Vagina (tissue), 2 donors: Measurements from ENCODE around the gene IL25. TPM values are rescaled to one million over a fixed set of nuclear protein-coding genes. Genes with fewer than 3 reads are reported as not detected.

Experiments
- DNase-seq, 2 donors: peaks; one replicate each; pipeline ENCODE4 v3.0.0-alpha.2; 2017; ENCODE audit errors: extremely low spot score in 2 of 2
- H3K27ac ChIP-seq: fragments of 200-600 bp; sonication (generic); one replicate; pipeline ENCODE4 v1.5.1; 2019
- H3K27me3 ChIP-seq: fragments of 200-600 bp; sonication (generic); one replicate; pipeline ENCODE4 v1.5.1; 2019
- H3K36me3 ChIP-seq, 2 donors: fragments of 200-600 bp; sonication (generic); one replicate each; pipeline ENCODE4 v1.5.1; 2017 to 2019
- H3K4me1 ChIP-seq: fragments of 200-600 bp; sonication (generic); one replicate; pipeline ENCODE4 v1.5.1; 2019
- H3K4me3 ChIP-seq, 2 donors: fragments of 200-600 bp; sonication (generic); 1 replicate in 1 of 2; 2 replicates in 1 of 2; pipeline ENCODE4 v1.5.1; 2016 to 2019
- H3K9me3 ChIP-seq: fragments of 200-600 bp; sonication (generic); one replicate; pipeline ENCODE4 v1.5.1; 2019
- CTCF ChIP-seq, 3 experiments: fragments of 450-650 bp in 2 of 3; fragments of 200-600 bp in 1 of 3; sonication (generic) in 1 of 3; IDR thresholded peaks; one replicate each; pipeline ENCODE4 v1.5.1; 2017 to 2019; ENCODE audit warnings: antibody characterized with exemption in 3 of 3, mild to moderate bottlenecking in 2 of 3, moderate library complexity in 2 of 3
- POLR2A ChIP-seq, 2 donors: fragments of 450-650 bp; IDR thresholded peaks; one replicate each; pipeline ENCODE4 v1.6.1; 2017; ENCODE audit warnings: antibody characterized with exemption in 2 of 2, mild to moderate bottlenecking in 2 of 2, moderate library complexity in 2 of 2
- POLR2AphosphoS5 ChIP-seq, 2 donors: sonication (generic); formaldehyde crosslinking; IDR thresholded peaks; one replicate each; pipeline ENCODE4 v1.9.0; 2017; ENCODE audit warnings: antibody characterized with exemption in 2 of 2, mild to moderate bottlenecking in 2 of 2, low read depth in 1 of 2; ENCODE audit not compliant: insufficient read depth in 1 of 2
- intact Hi-C: fragments of 100-400 bp; cut with DNase I; formaldehyde crosslinking; loops from one replicate; pipeline ENCODE4 v1.15.1; 2023
- total RNA-seq: library from RNA; depleted of rRNA; stranded (reverse); fragments of >200 nt; gene quantifications from one replicate; pipeline ENCODE4 v1.2.3, GENCODE V29; 2016

The IL25 gene
- total RNA-seq, 1 donor from 2014 or later: not detected

DNA sequence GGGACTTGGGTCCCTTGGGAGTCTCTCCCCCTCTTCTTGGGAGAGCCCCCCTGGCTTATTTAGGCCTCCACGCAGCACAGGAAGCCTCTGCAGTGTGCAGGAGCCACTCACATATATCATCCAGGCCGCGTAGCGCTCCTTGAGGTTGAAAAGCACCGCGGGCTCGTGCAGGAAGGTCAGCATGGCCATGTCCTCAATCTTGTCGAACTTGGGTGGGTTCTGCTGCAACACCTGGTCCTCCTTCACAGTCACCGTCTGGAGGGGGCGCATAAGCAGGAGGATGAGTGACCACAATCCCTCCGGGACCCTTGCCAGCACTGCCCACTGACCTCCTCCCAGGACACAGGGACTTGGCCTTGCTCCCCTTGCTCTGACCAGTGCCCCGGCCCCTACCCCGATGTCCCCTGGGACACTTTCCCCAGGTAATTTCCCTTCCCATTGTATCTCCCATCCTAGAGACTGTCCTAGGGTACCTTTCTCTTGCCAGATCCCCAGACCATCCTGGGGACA is 33.0 kb downstream of the IL25 start:
- Histone ChIP-seq H3K4me3 (no peak overlapping the region), H3K4me1 (no peaks in the 10 kb centered on the region), H3K27me3 (no peaks in the 10 kb centered on the region), H3K36me3 (no peaks in the 10 kb centered on the region), H3K9me3 (no peaks in the 10 kb centered on the region), H3K27ac (no peak overlapping the region)
- no peak for TF ChIP-seq POLR2A (IDR thresholded peaks at IDR 0.05)
- no peak for TF ChIP-seq CTCF (IDR thresholded peaks at IDR 0.05)
- TF ChIP-seq POLR2AphosphoS5 (IDR thresholded peaks at IDR 0.05; ENCODE audit: insufficient read depth in 1 of 2, low read depth in 1 of 2): no peak
- intact Hi-C loops: loop anchor here (5.0 kb wide), 1 partner anchor 753 kb away; no protein-coding TSS in a partner anchor
- DNase-seq: no peak

- no peak for TF ChIP-seq POLR2AphosphoS5 (IDR thresholded peaks at IDR 0.05; ENCODE audit: insufficient read depth in 1 of 2, low read depth in 1 of 2)
- Histone ChIP-seq H3K27ac (no peak overlapping the region), H3K9me3 (no peaks in the 10 kb centered on the region), H3K36me3 (no peaks in the 10 kb centered on the region), H3K4me1 (no peaks in the 10 kb centered on the region), H3K27me3 (no peaks in the 10 kb centered on the region), H3K4me3 (no peak overlapping the region)
- no peak for DNase-seq
- intact Hi-C loops: loop anchor here (5.0 kb wide), 1 partner anchor 754 kb away; no protein-coding TSS in a partner anchor
These were observed 33.6 kb downstream of the IL25 start for GRCh38 chr14:23406244-23406643.

GRCh38 chr14:23406725-23407355 is 34.2 kb downstream of the IL25 start:
- no peak for DNase-seq
- H3K9me3 ChIP-seq: no peaks in the 10 kb centered on the region
- H3K4me3 ChIP-seq: no peak overlapping the region
- no peak overlapping the region for H3K27ac ChIP-seq
- intact Hi-C loops: loop anchor here (5.0 kb wide), 1 partner anchor 755 kb away; no protein-coding TSS in a partner anchor
- TF ChIP-seq POLR2AphosphoS5 (IDR thresholded peaks at IDR 0.05; ENCODE audit: insufficient read depth in 1 of 2, low read depth in 1 of 2) (no peak), CTCF (IDR thresholded peaks at IDR 0.05) (no peak), POLR2A (IDR thresholded peaks at IDR 0.05) (no peak)
- no peaks in the 10 kb centered on the region for H3K4me1 ChIP-seq
- H3K36me3 ChIP-seq: no peaks in the 10 kb centered on the region
- H3K27me3 ChIP-seq: no peaks in the 10 kb centered on the region

GRCh38 chr14:23407516-23408306 is 35.1 kb downstream of the IL25 start, which contains the start of gene MYH6:
TSS of gene MYH6 (minus strand) at chr14:23408273. CDS start at chr14:23407223, 1,050 bp downstream.
- H3K9me3 ChIP-seq: no peaks in the 10 kb centered on the region
- H3K27ac ChIP-seq: no peak within 1 kb of the TSS
- no peaks in the 10 kb centered on the region for H3K4me1 ChIP-seq
- DNase-seq: no peak
- intact Hi-C loops: loop anchor here (5.0 kb wide), 1 partner anchor 755 kb away; no protein-coding TSS in a partner anchor
- H3K27me3 ChIP-seq: no peaks in the 10 kb centered on the region
- no peaks in the 10 kb centered on the region for H3K36me3 ChIP-seq
- H3K4me3 ChIP-seq: no peak within 1 kb of the TSS
- TF ChIP-seq CTCF (IDR thresholded peaks at IDR 0.05): no peak
- TF ChIP-seq POLR2A (IDR thresholded peaks at IDR 0.05): no peak
- TF ChIP-seq POLR2AphosphoS5 (IDR thresholded peaks at IDR 0.05; ENCODE audit: insufficient read depth in 1 of 2, low read depth in 1 of 2): no peak

DNA sequence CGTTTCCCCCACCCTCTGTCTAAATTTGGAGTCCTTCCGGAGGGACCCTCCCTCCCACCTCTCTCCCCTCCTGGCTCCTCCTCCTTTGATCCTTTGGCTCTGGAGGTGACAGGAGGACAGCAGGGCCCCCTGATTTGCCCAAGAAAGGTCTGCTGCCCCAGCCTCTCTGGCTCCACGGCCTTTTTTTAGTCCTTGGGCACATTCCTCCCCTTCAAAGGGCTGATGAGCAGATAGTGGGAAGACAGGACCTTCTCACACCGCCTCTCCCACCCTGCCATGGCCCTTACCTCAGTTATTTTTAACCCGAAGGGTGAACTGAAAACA is 35.7 kb downstream of the IL25 start:
- no peak for DNase-seq

More for the DNA sequence above, 35.7 kb downstream of the IL25 start:
- Histone ChIP-seq H3K4me1 (no peaks in the 10 kb centered on the region), H3K4me3 (no peak overlapping the region), H3K27me3 (no peaks in the 10 kb centered on the region), H3K36me3 (no peaks in the 10 kb centered on the region), H3K9me3 (no peaks in the 10 kb centered on the region), H3K27ac (no peak overlapping the region)
- no peak for TF ChIP-seq POLR2AphosphoS5 (IDR thresholded peaks at IDR 0.05; ENCODE audit: insufficient read depth in 1 of 2, low read depth in 1 of 2)
- no peak for TF ChIP-seq CTCF (IDR thresholded peaks at IDR 0.05)
- no peak for TF ChIP-seq POLR2A (IDR thresholded peaks at IDR 0.05)
- intact Hi-C loops: loop anchor here (5.0 kb wide), 1 partner anchor 756 kb away; no protein-coding TSS in a partner anchor
